Activated T-cell treated with anti-CD3 and anti-CD28 coated beads, Interleukin-2, amount 50 U/mL, for 1 hour (primary cell): ENCODE data around the gene GLB1L.

Experiments used
- DNase-seq: peaks from one replicate; pipeline ENCODE4 v3.0.0-alpha.2; 2020

GLB1L gene

DNA sequence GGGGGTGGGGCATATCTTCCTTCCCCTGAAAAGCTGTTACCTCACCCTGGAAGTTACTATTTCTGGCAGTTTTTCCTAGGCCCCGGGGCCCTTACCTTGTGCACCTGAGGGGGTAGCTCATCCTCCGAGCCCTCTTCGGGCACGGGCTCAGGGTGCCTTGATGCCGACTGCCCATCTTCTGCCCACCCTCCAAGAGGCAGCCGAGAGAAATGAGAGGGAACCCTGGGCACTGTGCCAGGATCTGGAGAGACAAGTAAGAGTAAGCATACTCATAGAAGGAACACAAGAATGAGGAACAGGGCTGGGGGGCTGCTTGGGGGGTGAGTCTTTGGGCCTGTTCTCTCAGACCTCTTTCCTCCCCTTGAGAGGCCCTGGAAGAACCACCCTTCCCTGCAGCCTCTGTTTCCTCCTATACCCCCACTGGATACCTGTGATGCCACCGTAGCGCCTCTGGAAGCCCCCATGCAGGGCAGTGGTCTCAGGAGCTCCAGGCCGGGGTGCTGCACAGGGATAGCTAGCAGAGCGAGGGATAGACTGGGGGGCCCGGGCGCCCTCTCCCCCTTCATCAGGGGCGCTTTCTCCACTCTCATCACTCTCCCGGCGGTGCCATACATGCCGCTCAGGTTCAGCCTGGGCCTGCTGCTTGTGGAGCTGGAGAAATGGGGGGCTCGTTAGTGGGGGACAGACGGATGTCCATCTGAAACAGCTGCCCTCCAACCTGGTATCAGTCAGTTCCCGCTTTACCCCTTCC lies 24.4 kb downstream of the GLB1L start:
- no peak for DNase-seq

DNA sequence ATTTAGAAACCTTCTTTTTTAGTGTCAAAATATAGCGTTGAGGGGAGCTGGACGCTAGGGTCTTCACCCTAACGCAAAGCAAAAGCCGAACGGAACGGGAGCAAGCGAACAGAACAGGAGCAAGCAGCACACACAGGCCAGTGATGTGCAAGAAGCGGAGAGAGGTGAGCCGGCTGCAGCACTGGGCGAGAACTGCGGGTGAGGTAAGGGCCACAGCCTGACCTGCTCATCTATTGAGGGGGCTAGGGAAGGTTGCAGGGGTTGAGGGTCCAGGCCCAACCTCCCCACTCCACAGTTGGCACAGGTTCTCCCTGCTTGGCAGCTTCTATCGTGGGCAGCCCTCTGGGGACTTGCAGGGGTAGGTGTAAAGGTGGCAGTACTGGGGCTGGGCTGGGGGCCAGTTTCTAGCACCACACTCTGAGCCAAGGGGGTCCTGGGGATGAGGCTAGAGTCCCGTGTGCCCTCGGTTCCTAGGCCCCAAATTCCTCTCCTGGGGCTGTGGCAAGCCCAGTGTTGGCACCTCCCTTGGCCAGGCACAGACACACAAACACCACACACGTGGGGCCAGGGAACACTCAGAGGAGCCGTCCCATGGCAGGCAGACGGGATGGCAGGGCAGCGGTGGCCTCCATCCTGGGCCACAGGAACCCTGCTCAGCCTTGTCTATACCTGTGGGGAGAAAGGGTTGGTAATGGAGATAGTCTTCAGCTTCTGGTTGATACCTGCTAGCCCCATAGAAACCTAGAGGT lies 25.3 kb downstream of the GLB1L start:
- no peak for DNase-seq

DNA sequence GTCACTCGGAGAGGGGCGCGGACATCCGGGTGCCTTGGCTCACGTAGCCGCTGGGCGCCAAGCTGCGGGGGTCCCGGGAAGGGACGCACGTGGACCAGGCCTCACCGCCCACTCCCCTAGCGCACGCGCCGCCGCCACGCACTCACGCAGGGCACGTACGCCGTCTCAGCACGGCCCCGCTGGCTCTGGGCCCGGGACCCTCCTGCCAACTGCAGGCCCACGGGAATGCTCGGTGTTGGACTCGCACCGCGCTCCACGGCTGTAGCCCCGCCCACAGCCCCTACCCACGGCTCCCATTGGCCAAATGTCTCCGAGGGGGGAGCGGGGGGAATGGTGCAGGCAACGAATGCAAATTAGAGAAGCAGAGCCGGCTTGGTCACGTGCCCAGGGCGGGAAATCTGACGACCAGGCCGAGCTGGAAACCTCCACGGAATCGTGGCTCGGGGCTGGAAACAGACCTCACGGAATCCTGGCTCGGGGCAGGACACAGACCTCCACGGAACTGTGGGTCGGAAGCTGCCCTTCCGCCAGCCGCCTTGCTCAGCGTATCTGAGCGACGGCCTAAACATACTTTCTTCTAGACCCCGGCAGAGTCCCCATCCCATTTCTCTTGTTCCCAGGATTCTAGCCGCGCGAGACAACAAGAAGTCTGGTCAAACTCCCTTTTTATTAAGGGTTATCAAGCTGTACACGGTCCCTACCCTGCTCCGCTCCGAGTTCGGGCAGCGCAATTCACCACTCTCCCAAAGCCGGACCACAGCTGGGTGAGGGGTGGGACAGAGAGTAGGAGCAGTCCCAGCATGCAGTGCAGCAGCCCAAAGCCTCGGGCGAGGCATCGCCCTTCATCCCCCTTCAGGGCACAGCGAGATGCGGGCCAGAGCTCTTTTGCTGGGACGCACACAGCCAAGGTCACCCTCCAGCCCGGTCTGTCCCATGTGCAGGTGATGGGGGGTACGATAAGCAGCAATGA lies 26.2 kb downstream of the GLB1L start, which contains the start of gene ABCB6:
ABCB6 (minus strand) TSS at position 227 of the 970 bp plus-strand sequence. CDS start 285 bp downstream, outside the sequence.
- peak; percentile 87 for DNase-seq

GRCh38 chr2:219218217-219218731 lies 27.0 kb downstream of the GLB1L start:
- DNase-seq, result no peak

DNA sequence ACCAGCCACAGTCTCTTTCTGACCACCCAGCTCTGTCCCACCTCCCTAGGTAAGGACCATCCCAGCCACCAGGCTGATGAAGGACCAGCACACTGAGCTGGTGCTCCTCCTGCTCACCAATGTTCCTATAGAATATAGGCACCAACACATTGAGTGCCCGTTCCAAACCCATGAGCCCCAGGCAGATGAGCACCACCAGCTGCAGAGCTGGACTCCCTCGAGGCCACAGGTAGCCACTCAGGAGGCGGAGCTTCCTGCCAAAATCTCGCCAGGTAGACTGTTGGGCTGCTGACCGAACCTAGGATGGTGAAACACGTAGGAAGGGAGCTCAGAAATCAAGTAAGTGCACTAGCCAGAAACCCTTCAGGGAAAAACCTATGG lies 28.7 kb downstream of the GLB1L start:
- DNase-seq, result no peak

DNA sequence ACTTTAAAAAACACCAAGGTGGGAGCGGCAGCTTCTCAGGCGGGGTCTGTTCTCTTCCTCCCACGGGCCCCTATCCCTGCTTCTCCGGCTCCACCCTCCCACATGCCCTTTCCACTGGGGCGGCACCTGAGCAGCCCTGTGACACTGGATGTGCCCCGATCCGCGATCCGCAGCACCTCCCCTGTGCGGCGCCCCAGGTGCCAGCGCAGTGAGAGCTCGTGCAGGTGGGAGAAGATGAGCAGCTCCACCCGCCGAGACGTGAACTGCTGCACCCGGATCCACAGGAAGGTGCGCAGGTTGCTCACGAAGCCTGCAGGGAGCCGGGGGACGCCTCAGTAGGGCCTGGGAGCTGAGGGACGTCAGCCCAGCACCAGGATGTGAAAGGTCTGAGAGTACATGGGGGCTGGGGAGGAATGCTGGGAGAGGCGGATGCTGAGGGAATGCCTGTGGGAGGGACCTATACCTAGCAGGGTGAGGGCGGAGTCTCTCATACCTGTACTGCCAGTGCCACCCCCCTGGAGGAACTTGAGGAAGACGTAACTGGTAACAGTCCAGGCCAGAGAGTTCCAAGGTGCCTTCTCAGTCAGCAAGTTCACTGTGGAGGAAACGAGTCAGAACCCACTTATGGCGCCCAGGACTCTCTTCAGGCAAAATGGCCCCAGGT lies 29.2 kb downstream of the GLB1L start:
- no peak for DNase-seq

DNA sequence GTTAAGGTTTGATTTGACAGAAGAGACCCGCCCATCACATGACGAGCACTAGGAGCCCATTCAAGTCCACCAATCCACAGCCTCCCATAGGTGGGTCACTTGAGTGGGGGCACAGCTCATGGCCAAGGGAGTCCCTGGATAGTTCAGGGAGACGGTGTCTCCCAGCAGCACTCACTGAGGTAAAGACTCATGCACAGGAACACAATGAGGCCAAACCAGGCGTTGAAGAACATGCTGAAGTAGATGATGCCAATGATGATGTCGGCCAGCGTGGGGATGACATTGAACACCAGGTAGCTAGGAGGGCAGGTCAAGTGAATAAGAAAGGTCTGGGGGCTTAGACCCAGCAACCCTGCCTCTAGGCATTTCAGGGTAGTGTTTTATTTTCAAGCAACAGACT lies 30.5 kb downstream of the GLB1L start:
- no peak for DNase-seq

GRCh38 chr2:219214141-219214540 lies 31.1 kb downstream of the GLB1L start:
- no peak for DNase-seq

- no peak for DNase-seq
Measured at GRCh38 chr2:219213486-219214071, 31.7 kb downstream of the GLB1L start.

DNA sequence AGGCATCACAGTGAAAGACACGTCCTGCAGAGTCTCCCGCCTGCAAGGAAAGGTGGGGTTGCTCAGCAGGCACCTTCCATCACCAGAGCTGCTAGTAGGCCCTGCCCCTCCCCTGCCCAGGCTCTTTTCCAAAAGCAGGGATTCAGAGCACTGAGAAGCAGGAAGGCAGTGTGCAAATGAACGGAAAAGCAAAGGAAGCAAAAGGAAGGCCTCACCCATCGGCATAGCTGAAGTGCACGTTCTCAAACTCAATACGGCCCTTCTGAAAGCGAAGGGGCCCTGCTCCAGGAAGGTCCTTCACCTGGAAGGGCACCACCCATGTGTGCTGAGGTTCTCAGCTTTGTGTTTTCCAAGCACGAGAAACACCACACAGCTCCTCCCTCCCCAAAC lies 32.2 kb downstream of the GLB1L start:
- no peak for DNase-seq

- DNase-seq, result no peak
Measured at GRCh38 chr2:219210886-219211362, 34.3 kb downstream of the GLB1L start.

DNA sequence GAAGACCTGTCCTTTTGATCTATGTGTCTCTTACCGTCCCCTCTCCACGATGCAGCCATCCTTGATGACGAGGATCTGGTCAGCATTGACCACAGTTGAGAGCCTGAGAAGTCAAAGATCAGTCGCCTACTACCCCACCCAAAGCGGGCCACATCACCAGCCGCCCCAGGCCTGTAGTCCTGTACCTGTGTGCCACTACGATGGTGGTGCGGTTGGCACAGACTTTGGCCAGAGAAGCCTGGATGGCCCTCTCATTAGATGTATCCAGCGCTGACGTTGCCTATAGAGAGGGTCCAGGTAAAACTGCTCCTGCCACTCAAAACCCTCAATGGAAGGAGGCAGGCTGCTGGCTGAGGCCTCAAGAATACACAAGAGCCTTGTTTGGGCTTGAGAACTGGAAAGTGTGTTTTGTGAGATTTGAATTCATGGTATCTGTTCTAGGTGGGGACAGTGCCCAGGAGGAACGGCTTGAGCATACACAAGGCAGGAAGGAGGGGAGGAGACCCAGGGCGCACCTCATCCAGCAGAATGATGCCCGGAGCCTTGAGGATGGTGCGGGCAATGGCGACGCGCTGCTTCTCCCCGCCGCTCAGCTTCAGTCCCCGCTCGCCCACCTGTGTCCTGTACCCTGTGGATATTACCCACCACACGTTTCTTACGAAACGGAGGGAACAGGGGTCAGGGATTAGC lies 34.9 kb downstream of the GLB1L start:
- DNase-seq, result no peak

DNA sequence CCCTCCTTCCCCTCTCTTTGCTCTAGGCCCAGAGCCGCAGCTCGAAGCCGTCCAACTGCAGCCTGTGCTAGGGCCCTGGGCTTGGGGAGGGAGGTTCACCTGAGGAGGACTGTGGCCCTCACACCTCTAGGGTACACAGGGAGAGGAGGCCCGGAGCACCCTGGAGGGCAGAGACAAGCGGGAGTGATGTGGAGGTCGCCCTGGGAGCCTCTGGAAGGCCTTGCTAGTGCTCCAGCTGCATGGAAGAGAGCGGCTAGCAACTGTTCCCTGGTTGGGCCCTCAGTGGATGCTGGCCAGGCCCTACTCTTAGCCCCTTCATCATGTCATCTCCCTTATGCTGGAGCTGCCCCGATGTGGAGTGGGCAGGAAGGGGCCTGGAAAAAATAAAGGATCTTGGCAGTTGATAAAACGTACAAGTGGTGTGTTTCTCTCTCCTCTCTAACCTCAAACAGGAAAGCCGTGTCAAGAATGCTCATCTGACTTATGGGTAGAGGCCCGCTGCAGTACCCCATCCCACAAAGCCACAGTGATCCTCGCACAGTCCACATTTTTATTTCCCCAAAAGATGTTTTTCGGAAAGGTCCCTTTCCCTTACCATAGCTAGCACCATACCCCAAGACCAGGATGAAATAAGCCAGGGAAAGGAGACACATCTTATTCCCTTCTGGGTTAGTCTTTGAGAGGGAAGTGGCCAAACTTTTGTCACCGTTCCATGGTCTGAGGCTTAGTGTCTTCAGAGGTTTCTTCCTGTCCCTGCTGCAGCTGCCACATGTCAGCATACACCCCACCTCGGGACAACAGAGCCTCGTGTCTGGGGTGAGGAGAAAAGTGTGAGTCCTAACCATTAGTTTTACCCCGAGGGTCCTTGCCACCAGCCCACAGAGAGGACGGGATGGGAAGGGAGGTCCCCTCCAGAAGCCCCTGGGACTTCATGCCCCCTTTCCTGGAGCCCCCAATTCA lies 35.7 kb downstream of the GLB1L start:
- DNase-seq, result no peak

GRCh38 chr2:219207884-219208740 lies 37.1 kb downstream of the GLB1L start:
- DNase-seq, result no peak

DNA sequence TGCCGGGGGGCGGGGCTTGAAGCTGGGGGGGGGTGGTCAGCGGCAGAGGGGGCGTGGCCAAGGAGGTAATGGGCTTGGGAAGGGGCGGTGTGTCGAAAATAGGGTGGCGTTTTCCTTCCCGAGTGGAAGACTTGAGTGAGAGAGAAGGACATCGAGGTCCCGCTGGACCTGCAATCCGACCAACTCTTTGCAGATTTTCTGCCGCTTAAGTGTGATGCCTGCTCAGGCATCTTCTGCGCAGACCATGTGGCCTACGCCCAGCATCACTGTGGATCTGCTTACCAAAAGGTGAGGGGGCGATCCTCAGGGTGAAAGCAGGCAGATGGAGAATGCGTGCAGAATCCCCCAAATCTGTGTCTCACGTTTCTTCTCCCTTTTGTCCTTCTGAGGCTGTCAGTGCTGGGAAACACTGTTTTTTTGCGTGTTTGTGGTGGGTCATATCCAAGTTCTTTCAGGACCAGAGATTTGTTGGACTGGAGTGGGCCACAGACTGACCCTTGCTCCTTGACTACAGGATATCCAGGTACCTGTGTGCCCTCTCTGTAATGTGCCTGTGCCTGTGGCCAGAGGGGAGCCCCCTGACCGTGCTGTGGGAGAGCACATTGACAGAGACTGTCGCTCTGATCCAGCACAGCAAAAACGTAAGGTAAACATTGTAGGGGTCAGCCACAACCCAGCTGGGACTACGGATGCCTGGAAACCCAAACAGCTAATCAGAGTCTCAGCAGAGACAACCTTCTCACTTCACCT lies 37.9 kb downstream of the GLB1L start:
- no peak for DNase-seq

DNA sequence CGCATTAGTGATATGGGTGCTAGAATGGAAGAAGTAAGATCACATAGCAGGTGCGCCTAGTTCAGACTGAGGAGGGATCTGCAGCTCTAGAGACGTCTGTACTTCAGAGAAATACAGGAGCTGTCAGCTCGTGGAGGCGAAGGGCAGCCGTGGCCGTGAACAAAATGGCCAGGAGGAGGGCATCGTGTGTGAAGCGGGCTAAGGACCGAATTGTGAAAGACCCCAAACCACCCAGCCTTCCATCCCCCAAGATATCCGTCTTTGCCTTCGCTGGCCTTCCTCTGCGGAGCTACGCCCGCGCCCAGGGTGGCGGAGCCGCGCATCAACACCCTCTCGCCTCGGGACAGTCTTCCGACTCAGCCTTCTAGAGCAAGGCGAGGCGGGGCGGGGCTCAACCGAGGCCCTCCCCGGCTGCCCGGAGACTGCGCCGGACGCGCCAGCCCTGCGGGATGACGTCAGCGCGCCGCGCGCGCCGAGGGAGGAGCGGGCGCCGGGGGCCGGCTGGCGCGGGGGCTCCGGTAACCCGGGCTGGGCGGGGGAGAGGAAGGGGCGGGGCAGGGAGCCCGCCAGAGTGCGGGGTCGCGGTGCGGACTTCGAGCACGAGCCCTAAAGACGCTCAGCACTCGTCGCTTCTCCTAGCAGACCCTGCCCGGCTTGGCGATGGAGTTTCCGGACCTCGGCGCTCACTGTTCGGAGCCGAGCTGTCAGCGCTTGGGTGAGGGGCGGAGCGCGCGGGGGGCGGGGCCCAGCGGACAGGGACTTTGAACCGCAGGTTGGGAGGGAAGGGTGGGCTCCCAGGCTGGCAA lies 38.7 kb downstream of the GLB1L start, which contains the start of gene ZFAND2B:
ZFAND2B (plus strand) TSS at position 455 of the 806 bp plus-strand sequence; CDS start at position 661, 206 bp downstream.
- DNase-seq, result peak; percentile 97

DNA sequence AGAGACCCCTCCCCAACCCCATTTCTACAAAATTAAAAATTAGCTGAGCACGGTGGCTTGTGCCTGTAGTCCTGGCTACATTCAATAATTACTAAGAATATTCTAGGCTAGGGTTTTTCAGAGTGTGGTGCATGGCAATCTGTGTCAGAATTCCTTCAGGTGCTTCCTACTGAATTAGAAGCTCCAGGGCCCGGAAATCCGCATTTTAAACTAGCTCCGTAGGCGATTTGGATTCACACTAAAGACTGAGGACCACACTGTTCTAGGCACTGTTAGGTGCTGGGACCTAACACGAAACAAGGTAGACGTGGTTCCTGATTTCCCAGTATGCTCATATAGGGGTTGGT lies 39.3 kb downstream of the GLB1L start:
- DNase-seq, result no peak
